Endothelial cell of umbilical vein (primary cell): ENCODE results near the gene HOXB5. TPM values are rescaled to one million over a fixed set of nuclear protein-coding genes. Genes with fewer than 3 reads are reported as not detected.

Experiments
- BruUV-seq: library from RNA; stranded (reverse); fragments of 400-500 nt; replicated peaks from 2 replicates; lab custom pipeline; 2021; lab: Mats Ljungman, UMichigan
- CTCF ChIA-PET: fragments of 300-600, 350-600 bp; sonication (Branson Sonifier 250); formaldehyde crosslinking; loops from one replicate; lab custom pipeline; 2021; ENCODE audit warnings: antibody characterized with exemption, inconsistent platforms; lab: Charles Lee
- POLR2A ChIA-PET: fragments of 300-600, 350-600 bp; sonication (Branson Sonifier 250); formaldehyde crosslinking; loops from one replicate; lab custom pipeline; 2021; ENCODE audit warnings: antibody characterized with exemption, inconsistent platforms; lab: Charles Lee
- DNase-seq: peaks from one replicate; pipeline ENCODE4 v3.0.0-alpha.2; 2011; ENCODE audit warnings: low read depth, low spot score
- FAIRE-seq: peaks from 2 replicates; lab custom pipeline; 2011; peaks lifted over from hg19 to GRCh38; lab: Jason Lieb, UNC
- H2AFZ ChIP-seq: 2 replicates; pipeline ENCODE4 v1.6.0; 2012; ENCODE audit warnings: low read depth, low read length, control low read depth, inconsistent platforms
- H3K27ac ChIP-seq: 2 replicates; pipeline ENCODE4 v1.5.1; 2011; ENCODE audit warnings: low read depth, mild to moderate bottlenecking, control low read depth, low read length, moderate library complexity; ENCODE audit not compliant: insufficient read depth
- H3K27me3 ChIP-seq, 2 experiments: 2 replicates each; pipeline versions ENCODE4 v1.6.0 to v1.6.1; 2011; ENCODE audit warnings: low read length in 2 of 2, mixed read lengths in 1 of 2; ENCODE audit not compliant: control insufficient read depth in 2 of 2, insufficient read depth in 2 of 2
- H3K36me3 ChIP-seq, 2 experiments: 2 replicates in 1 of 2; 3 replicates in 1 of 2; pipeline ENCODE4 v1.5.1; 2011; ENCODE audit warnings: low read length in 2 of 2, mild to moderate bottlenecking in 1 of 2, moderate library complexity in 1 of 2; ENCODE audit not compliant: control insufficient read depth in 2 of 2, insufficient read depth in 2 of 2; ENCODE audit errors: extremely low read depth in 1 of 2
- H3K4me1 ChIP-seq: 3 replicates; pipeline ENCODE4 v1.5.1; 2011; ENCODE audit warnings: mild to moderate bottlenecking, low read length; ENCODE audit not compliant: control insufficient read depth, insufficient read depth; ENCODE audit errors: extremely low read depth
- H3K4me2 ChIP-seq: 2 replicates; pipeline ENCODE4 v1.6.1; 2011; ENCODE audit warnings: low read length, control low read depth, mixed read lengths; ENCODE audit not compliant: insufficient read depth
- H3K4me3 ChIP-seq, 3 experiments: fragments of 200-600 bp in 1 of 3; sonication (generic), shearing (Covaris generic) in 1 of 3; replicated peaks in 1 of 3; 2 replicates each; pipeline ENCODE4 v1.5.1; 2011 to 2016; ENCODE audit warnings: control low read depth in 3 of 3, low read length in 3 of 3, mild to moderate bottlenecking in 2 of 3, inconsistent platforms in 1 of 3, low read depth in 1 of 3, moderate library complexity in 1 of 3; ENCODE audit not compliant: insufficient read depth in 1 of 3
- H3K79me2 ChIP-seq: 2 replicates; pipeline ENCODE4 v1.6.0; 2012; ENCODE audit warnings: low read length, inconsistent platforms; ENCODE audit not compliant: control insufficient read depth, insufficient read depth
- H3K9ac ChIP-seq: replicated peaks from 2 replicates; pipeline ENCODE3; 2011; ENCODE audit warnings: low read length, control low read depth; ENCODE audit not compliant: insufficient read depth; ENCODE audit errors: extremely low read depth
- H3K9me1 ChIP-seq: replicated peaks from 3 replicates; pipeline ENCODE4 v1.6.0; 2011; ENCODE audit warnings: mild to moderate bottlenecking, low read length; ENCODE audit not compliant: control insufficient read depth, insufficient read depth; ENCODE audit errors: extremely low read depth
- H3K9me3 ChIP-seq: replicated peaks from 2 replicates; pipeline ENCODE4 v1.5.1; 2012; ENCODE audit warnings: low read length, inconsistent platforms; ENCODE audit not compliant: control insufficient read depth, insufficient read depth
- H4K20me1 ChIP-seq: replicated peaks from 2 replicates; pipeline ENCODE3; 2011; ENCODE audit warnings: mild to moderate bottlenecking, low read length; ENCODE audit not compliant: control insufficient read depth, insufficient read depth; ENCODE audit errors: extremely low read depth
- CTCF ChIP-seq, 2 donors: IDR thresholded peaks; 1 replicate in 1 of 2; 2 replicates in 1 of 2; pipeline ENCODE4 v1.5.1; 2011; ENCODE audit warnings: low read length in 2 of 2, mild to moderate bottlenecking in 2 of 2, moderate library complexity in 2 of 2, control low read depth in 1 of 2, inconsistent platforms in 1 of 2, low read depth in 1 of 2; ENCODE audit not compliant: insufficient read depth in 1 of 2; ENCODE audit errors: extremely low read depth in 1 of 2
- EZH2 ChIP-seq: IDR thresholded peaks from 2 replicates; pipeline ENCODE4 v1.6.1; 2012; ENCODE audit warnings: borderline replicate concordance, low read depth, mild to moderate bottlenecking, moderate library complexity, low read length, inconsistent platforms; ENCODE audit not compliant: severe bottlenecking
- FOS ChIP-seq: IDR thresholded peaks from 2 replicates; pipeline ENCODE4 v1.6.1; 2011; ENCODE audit warnings: mild to moderate bottlenecking, low read length, moderate library complexity, borderline replicate concordance; ENCODE audit not compliant: insufficient read depth
- GATA2 ChIP-seq: IDR thresholded peaks from 2 replicates; pipeline ENCODE4 v1.7.0; 2011; ENCODE audit warnings: low read depth, mild to moderate bottlenecking, moderate library complexity, mixed read lengths, low read length; ENCODE audit not compliant: insufficient read length, insufficient read depth
- JUN ChIP-seq: IDR thresholded peaks from 2 replicates; pipeline ENCODE4 v1.6.1; 2011; ENCODE audit warnings: borderline replicate concordance, low read depth; ENCODE audit not compliant: insufficient read length, insufficient read depth
- MAX ChIP-seq: IDR thresholded peaks from 2 replicates; pipeline ENCODE4 v1.6.1; 2011; ENCODE audit not compliant: insufficient read depth, insufficient read length
- MYC ChIP-seq: IDR thresholded peaks from one replicate; pipeline ENCODE4 v1.6.1; 2011; ENCODE audit warnings: mild to moderate bottlenecking, low read depth, low read length
- POLR2A ChIP-seq: IDR thresholded peaks from 2 replicates; pipeline ENCODE4 v1.6.1; 2012; ENCODE audit warnings: low read depth, mild to moderate bottlenecking, control low read depth, low read length
- POLR2AphosphoS5 ChIP-seq: IDR thresholded peaks from 2 replicates; pipeline ENCODE4 v1.6.1; 2012; ENCODE audit warnings: low read depth, mild to moderate bottlenecking, control low read depth, low read length, moderate library complexity; ENCODE audit not compliant: insufficient read depth
- dilution Hi-C: fragments of 300-500 bp; cut with MboI; formaldehyde crosslinking; loops from one replicate; pipeline ENCODE4 v1.15.0; 2019; ENCODE audit warnings: low sequenced_read_pairs; ENCODE audit not compliant: extremely low pct_ligation_motif_present
- intact Hi-C: fragments of 100-400 bp; cut with micrococcal nuclease; formaldehyde crosslinking; loops from one replicate; pipeline ENCODE4 v1.10.0; 2022
- polyA plus RNA-seq, 4 experiments: library from polyadenylated mRNA; depleted of rRNA in 3 of 4; stranded (reverse) in 3 of 4; unstranded in 1 of 4; fragments of >200 nt; gene quantifications; 2 replicates each; pipeline versions ENCODE4 v1.2.1 to v1.2.3, GENCODE V29; 2011 to 2012; ENCODE audit warnings: missing spikeins in 1 of 4
- total RNA-seq: library from RNA; stranded (reverse); gene quantifications from 2 replicates; pipeline ENCODE4 v1.2.3, GENCODE V29; 2021

The HOXB5 gene
- total and polyA plus RNA-seq, 2 donors (not counting 3 experiments of a cell fraction or from before 2014, with no cell fraction given) = 2.0 to 8.5 TPM

GRCh38 chr17:48559122-48559839, 34.3 kb downstream of the HOXB5 start:
- POLR2A ChIA-PET = no interaction called here
- DNase-seq (no peak), FAIRE-seq (no peak)
- Histone ChIP-seq H3K79me2 (peaks cover 68% of the 10 kb centered on the region), H3K9ac (no peak overlapping the region), H3K9me1 (no peaks in the 10 kb centered on the region), H3K9me3 (no peaks in the 10 kb centered on the region), H3K4me2 (no peak overlapping the region), H3K4me3 (no peak overlapping the region), H3K4me1 (peaks cover 34% of the 10 kb centered on the region), H2AFZ (no peak overlapping the region), H3K27ac (no peak overlapping the region), H3K27me3 (no peaks in the 10 kb centered on the region), H4K20me1 (no peaks in the 10 kb centered on the region), H3K36me3 (peaks cover 0 to 5% of the 10 kb centered on the region in 2 experiments)
- BruUV-seq = no TSS peak
- TF ChIP-seq MYC (no peak), CTCF (IDR thresholded peaks at IDR 0.05; ENCODE audit: extremely low read depth in 1 of 2, insufficient read depth in 1 of 2, low read depth in 1 of 2, low read length in 2 of 2) (no peak), FOS (no peak), GATA2 (no peak)
- CTCF ChIA-PET = interaction anchor here (0.8 to 1.2 kb wide), 2 partner anchors 9 to 11 kb away, joined by 3 to 4 read pairs; no protein-coding TSS in a partner anchor
- intact Hi-C loops (no loop called here), dilution Hi-C loops (no loop called here)

- FAIRE-seq (no peak), DNase-seq (no peak)
- Histone ChIP-seq H3K27ac (no peak overlapping the region), H3K4me1 (peaks cover 34% of the 10 kb centered on the region), H3K36me3 (peaks cover 0 to 5% of the 10 kb centered on the region in 2 experiments), H3K9me3 (no peaks in the 10 kb centered on the region), H3K4me2 (no peak overlapping the region), H3K4me3 (no peak overlapping the region), H3K9me1 (no peaks in the 10 kb centered on the region), H2AFZ (no peak overlapping the region), H3K9ac (no peak overlapping the region), H3K27me3 (no peaks in the 10 kb centered on the region), H3K79me2 (peaks cover 69% of the 10 kb centered on the region), H4K20me1 (no peaks in the 10 kb centered on the region)
- ChIA-PET POLR2A (no interaction called here), CTCF (interaction anchor here (1.2 kb wide), 1 partner anchor 11 kb away, joined by 4 read pairs; no protein-coding TSS in a partner anchor)
- dilution Hi-C loops = no loop called here
- intact Hi-C loops = no loop called here
- no TSS peak for BruUV-seq
- TF ChIP-seq GATA2 (no peak), POLR2AphosphoS5 (no peak), MAX (no peak), POLR2A (no peak), MYC (no peak), FOS (no peak), EZH2 (no peak), JUN (no peak), CTCF (IDR thresholded peaks at IDR 0.05; ENCODE audit: extremely low read depth in 1 of 2, insufficient read depth in 1 of 2, low read depth in 1 of 2, low read length in 2 of 2) (no peak)
Measured at GRCh38 chr17:48558831-48559121, 34.8 kb downstream of the HOXB5 start.
